ENCODE results near the gene TMEM238.

The TMEM238 gene

DNA sequence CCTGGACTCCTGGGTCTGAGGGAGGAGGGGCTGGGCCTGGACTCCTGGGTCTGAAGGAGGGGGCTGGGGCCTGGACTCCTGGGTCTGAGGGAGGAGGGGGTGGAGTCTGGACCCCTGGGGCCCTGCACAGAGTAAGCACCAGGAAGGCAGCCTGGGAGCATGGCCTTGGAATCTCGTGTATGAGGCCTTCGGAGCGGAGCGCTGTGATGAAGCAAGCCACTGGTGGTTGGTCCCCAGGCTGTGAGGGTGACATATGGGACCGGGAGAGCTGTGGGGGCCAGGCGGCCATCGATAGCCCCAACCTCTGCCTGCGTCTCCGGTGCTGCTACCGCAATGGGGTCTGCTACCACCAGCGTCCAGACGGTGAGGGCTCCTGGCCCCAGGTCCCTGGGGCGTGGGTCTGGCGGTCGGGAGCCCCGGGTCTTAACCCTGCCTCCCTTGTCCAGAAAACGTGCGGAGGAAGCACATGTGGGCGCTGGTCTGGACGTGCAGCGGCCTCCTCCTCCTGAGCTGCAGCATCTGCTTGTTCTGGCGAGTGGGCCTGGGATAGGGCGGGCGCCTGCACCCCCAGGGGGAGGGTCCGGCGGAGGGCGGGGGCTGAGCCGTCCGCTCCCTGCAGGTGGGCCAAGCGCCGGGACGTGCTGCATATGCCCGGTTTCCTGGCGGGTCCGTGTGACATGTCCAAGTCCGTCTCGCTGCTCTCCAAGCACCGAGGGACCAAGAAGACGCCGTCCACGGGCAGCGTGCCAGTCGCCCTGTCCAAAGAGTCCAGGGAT, 6.5 kb downstream of the TMEM238 start:
- DNase-seq (ENCODE audit: low read depth) = no peak

DNA sequence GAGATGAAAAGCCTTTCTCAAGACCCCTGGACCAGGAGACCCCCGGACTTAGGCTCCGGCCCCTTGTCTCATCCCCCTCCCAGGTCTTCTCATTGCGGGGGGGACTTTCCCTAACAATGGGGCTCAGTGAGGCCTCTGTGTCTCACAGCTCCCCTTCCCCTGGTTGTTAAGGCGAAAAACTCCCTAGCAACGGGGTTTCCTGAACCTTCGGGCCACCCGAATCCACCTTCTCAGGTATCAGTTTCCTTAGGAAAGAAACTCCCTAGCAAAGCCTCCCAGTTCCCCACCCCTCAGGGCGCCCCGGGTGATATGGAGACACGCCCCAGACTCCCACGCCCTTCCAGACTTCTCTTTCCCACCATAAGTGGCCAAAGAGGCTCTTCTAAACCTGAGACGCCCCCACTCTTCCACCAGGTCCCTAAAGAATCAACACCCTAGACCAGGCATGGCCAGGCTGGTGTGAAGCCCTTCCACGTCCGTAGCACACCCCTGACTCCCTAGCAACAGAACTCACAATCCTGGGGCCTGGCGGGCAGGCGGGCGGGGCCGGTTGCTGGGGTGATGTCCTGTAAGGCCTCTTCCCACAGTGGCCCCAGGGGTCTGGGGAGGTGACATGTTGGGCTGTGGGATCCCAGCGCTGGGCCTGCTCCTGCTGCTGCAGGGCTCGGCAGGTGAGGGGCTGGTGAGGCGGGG, 7.7 kb downstream of the TMEM238 start, which contains the start of gene TMEM190:
Gene TMEM190 (plus strand): TSS at position 586 of the 693 bp plus-strand sequence. CDS start 28 bp downstream, at position 614.
- no peak for DNase-seq (ENCODE audit: low read depth)

- DNase-seq (ENCODE audit: low read depth) = no peak
Measured at GRCh38 chr19:55373993-55374757, 9.9 kb downstream of the TMEM238 start.

GRCh38 chr19:55373306-55373992, 10.6 kb downstream of the TMEM238 start:
- no peak for DNase-seq (ENCODE audit: low read depth)

- no peak for DNase-seq (ENCODE audit: low read depth)
Measured at GRCh38 chr19:55372316-55373081, 11.6 kb downstream of the TMEM238 start.

DNA sequence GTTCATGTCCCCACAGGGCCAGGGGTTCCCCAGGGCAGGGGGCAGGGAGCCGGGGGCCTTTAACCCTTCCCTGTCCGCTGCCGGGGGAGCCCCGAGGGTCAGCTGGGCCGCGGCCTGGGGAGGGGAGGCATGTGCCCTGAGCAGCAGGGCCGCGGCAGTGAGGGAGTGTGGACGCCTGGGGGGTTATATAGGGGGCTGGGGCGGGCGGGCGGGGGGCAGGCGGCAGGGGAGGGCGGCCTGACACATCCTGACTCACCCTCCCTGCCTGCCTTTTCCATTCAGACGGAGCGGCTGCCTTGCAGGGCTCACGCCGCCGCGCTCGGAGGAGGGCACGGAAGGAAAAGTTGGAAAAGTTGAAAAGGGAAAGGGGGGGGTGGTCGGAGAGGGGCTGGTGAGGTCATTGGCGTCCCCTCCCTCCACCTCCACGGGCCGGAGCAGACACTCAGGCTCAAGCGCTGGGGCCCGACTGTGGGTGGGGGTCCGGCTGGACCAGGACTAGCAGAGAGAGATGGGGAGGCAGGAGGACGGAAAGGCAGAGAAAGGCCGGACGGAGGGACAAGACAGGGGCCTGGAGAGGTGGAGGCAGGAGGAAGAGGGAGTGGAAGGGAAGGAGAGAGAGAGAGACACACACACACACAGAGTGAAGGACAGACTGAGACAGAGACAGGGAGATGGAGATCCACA, 13.6 kb downstream of the TMEM238 start, which contains the start of gene IL11:
Gene IL11 (minus strand): TSS at position 159 of the 684 bp plus-strand sequence. CDS start 153 bp downstream, at position 6.
- DNase-seq (ENCODE audit: low read depth) = no peak

GRCh38 chr19:55369653-55370304, 14.3 kb downstream of the TMEM238 start:
- peak; percentile 41 for DNase-seq (ENCODE audit: low read depth)

DNA sequence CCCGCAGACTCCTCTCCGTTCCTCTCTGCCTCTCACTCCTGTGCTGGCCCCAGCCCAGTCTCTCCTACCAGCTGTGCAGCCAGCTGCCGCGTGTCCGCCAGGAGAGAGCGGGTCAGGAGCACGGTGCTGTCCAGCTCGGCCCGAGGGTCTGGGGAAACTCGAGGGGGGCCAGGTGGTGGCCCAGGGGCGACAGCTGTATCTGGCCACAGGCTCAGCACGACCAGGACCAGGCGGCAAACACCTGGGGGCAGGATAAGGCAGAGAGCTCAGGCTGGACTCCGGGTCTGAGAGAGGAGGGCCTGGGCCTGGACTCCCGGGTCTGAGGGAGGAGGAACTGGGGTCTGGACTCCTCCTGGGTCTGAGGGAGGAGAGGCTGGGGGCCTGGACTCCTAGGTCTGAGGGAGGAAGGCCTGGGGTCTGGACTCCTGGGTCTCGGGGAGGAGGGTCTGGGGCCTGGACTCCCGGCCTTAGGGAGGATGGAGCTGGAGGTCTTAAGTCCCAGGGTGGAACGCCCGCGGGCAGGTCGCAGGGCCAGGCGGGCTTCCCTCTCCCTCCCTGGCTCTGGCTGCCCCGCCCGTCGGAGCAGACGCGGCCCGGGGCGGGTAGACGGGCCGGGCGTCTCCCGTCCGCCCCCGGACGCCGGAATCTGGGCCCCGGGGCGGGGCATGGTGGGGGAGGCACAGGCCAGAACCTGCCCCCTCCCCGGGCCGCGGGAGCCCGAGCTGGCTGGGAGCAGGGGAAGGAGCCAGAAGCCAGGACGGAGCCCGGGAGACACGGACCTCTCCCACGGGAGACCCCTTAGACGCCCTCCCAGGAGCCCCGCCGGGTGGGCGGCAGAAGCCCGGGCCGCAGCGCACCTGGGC, 15.2 kb downstream of the TMEM238 start:
- DNase-seq (ENCODE audit: low read depth) = no peak

DNA sequence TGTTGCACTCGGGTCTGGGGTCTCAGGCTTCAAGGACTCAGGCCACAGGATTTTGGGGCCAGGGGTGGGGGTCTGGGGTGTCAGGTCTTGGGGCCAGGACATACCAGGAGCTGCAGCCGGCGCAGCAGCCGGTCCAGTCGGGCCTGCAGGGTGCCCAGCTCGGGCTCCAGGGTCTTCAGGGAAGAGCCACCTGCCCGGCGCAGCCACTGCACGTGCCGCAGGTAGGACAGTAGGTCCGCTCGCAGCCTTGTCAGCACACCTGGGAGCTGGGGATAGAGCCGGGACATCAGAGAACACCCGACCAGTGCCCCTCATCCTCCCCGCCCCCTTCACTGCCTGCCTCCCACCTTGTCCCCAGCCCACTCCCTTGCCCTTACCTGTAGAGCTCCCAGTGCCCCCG, 16.0 kb downstream of the TMEM238 start:
- DNase-seq (ENCODE audit: low read depth) = no peak

DNA sequence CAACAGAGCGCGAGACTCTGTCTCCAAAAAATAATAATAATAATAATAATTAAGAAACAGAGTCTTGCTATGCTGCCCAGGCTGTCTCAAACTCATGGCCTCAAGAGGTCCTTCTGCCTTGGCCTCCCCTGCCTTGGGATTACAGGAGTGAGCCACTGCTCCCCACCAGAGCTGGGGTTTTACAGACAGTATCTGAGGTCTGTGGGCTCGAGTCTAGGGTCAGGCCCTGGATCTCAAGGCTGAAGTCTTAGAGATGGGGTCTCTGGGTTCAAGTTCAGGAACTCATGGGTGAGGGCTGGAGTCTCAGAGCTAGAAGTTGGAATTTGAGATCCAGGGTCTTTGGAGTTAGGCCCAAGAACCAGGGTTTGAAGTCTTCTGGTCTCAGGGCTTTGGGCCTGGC, 17.3 kb downstream of the TMEM238 start:
- DNase-seq (ENCODE audit: low read depth) = no peak

DNA sequence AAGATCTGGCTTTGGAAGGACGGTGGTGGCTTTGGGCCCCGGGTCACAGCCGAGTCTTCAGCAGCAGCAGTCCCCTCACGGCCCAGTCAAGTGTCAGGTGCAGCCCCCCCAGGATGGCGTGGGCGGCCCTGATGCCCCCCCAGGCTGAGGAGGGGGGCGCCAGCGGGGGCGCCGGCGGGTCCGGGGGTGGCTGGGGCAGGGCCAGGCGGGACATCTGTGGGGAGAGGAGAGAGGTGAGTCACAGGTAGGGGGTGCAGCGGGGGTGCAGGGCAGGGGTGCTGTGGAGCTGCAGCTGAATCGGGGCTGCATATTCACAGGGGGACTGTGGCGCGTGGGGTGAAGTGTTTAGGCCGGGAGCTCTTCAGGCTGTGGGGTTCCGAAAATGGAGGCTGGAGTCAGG, 18.1 kb downstream of the TMEM238 start:
- no peak for DNase-seq (ENCODE audit: low read depth)

DNA sequence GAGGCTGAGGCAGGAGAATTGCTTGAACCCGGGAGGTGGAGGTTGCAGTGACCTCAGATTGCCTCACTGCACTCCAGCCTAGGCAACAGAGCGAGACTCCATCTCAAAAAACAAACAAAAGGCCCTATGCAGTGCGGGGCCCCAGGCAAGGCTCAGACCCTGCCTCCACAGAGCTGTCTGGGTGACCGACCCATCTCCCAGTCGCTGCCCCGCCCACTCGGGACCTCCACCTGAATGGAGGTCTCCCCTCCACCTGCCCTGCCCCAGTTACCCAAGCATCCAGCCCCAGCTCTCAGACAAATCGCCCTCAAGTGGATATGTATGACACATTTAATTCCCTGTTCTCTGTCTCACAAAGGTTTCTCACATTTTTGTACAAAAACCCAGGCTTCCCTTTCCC, 18.8 kb downstream of the TMEM238 start:
- no peak for DNase-seq (ENCODE audit: low read depth)

DNA sequence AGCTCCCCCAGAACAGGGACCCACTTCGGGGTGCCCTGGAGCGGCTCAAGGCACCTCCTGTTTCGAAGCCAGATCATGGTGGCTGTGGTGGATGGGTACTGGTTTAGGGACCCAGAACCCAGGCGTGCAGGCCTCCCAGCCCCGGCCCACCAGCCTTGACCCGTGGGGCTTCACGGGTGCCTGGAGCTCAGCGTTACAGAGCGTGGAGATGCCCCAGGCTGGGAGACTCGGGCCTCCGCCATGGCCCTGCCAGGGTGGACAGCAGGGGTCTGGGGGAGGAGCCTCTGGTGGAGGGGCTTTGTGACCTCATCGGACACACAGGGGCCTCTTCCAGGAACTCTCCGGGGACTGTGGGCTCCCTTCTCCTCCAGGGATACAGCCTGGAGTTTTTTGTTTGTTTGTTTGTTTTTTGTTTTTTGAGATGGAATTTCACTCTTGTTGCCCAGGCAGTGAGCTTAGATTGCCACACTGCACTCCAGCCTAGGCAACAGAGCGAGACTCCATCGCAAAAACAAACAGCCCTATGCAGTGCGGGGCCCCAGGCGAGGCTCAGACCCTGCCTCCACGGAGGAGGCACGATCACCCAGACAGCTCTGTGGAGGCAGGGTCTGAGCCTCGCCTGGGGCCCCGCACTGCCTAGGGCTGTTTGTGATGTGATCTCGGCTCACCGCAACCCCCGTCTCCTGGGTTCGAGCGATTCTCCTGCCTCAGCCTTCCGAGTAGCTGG, 20.9 kb downstream of the TMEM238 start, which contains the start of gene GARIN5B:
Gene GARIN5B (minus strand): TSS at position 271 of the 727 bp plus-strand sequence. CDS start 194 bp downstream, at position 77.
- no peak for DNase-seq (ENCODE audit: low read depth)

DNA sequence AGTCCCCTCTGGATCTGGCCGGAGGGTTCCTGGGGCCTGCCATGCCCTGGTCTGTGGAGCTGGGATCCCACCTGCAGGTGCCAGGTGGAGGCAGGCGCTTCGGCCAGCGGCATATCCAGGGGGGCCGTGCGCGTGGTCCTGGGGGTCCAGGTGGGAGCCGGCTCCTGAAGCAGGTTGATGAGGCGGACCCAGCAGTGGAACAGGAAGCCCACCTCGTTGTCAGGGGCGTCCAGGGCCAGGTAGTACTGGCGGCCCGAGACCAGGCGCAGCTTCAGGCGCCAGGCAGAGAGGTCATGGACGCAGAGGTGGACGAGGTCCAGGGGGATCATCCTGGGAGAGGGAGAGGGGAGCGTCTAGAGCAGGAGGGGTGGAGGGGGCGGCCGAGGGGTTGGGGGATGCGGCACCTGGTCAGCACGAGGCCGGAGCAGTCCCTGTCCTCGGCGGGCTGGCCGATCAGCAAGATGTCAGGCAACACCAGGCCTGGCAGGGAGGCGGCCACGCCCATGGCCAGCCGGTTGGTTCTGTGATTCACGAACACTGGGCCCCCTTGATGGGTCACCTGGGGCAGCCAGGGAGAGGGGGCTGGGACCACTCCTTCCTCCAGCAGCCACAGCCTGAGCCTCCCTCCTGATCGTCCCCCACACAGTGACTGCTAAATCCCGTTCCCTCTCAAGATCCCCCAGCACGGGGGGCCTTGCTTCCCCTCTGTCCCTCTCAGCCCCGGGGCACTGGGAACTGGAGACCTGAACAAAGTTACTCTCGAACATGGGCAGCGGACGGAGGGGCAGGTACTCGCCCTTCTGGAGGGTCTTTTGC, 21.7 kb downstream of the TMEM238 start:
- no peak for DNase-seq (ENCODE audit: low read depth)

DNA sequence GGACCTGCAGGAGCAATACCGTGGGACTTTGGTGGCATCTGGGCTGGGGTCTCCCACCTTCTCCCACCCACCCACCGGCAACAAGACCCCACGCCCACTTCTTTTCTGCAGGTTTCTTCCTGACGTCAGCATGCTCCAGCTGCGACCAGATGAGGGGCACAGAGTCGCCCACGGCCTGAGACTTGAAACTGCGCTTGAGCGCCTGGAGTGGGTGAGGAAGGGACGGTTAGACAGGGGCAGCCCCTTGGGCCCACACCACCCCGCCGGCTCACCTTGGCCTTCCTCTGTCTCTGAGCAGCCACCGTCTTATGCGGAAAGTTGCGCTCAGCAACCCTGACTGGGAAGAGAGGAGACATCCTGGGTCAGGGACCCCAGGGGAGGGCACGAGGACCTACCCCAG, 23.2 kb downstream of the TMEM238 start:
- no peak for DNase-seq (ENCODE audit: low read depth)

- DNase-seq (ENCODE audit: low read depth) = no peak
Measured at GRCh38 chr19:55358943-55359908, 24.9 kb downstream of the TMEM238 start.

Data from GM04503 (cell line).